Body of pancreas (tissue), 4 donors: Measurements from ENCODE around the gene RNASE1.

Experiments
- POLR2A ChIP-seq, 3 donors: fragments of 450-650 bp; IDR thresholded peaks; one replicate each; pipeline ENCODE4 v1.6.1; 2016; ENCODE audit warnings: antibody characterized with exemption in 3 of 3, mild to moderate bottlenecking in 2 of 3
- TF ChIP-seq, protein P1 (sequence below), 7 experiments: fragments of 450-650 bp in 4 of 7; fragments of 200-600 bp in 3 of 7; sonication (generic) in 3 of 7; IDR thresholded peaks; one replicate each; pipeline ENCODE4 v1.5.1; 2016 to 2019; ENCODE audit warnings: antibody characterized with exemption in 7 of 7

DNA sequence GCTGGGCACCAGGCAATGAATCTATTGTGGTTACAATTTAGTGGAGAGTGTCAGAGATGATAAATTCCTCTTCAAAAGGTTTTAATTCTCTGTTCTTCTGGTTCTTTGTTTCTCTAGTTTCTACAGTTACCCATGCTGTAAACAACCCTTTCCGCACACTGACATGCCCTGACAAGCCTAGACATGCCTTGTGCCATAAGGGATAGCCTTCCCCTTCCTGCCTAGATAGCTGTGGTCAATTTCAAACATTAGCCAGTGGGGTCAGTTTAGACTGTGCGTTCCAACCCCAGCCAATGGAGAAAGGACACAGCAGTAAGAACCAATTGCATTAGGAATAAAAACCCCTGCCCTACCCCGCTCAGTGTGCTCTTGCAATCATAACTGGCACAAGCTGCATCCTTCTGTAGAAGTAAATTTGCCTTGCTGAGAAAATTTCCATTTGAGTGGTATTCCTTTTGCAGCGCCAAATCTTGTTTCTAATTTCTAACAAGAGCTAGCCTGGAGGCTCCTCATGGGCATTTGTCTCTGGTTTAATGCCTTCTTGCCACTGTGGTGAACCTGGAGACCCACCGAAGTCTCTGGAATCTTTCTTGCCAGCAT is 50.6 kb downstream of the RNASE1 start:
- TF ChIP-seq, protein P1, sequence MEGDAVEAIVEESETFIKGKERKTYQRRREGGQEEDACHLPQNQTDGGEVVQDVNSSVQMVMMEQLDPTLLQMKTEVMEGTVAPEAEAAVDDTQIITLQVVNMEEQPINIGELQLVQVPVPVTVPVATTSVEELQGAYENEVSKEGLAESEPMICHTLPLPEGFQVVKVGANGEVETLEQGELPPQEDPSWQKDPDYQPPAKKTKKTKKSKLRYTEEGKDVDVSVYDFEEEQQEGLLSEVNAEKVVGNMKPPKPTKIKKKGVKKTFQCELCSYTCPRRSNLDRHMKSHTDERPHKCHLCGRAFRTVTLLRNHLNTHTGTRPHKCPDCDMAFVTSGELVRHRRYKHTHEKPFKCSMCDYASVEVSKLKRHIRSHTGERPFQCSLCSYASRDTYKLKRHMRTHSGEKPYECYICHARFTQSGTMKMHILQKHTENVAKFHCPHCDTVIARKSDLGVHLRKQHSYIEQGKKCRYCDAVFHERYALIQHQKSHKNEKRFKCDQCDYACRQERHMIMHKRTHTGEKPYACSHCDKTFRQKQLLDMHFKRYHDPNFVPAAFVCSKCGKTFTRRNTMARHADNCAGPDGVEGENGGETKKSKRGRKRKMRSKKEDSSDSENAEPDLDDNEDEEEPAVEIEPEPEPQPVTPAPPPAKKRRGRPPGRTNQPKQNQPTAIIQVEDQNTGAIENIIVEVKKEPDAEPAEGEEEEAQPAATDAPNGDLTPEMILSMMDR (IDR thresholded peaks at IDR 0.05): no peak
- no peak for TF ChIP-seq POLR2A (IDR thresholded peaks at IDR 0.05)
